ENCODE results near the gene DENND1A.
A peak's percentile ranks its signal among the peaks of the same experiment; 100 is the strongest.

DENND1A gene

DNA sequence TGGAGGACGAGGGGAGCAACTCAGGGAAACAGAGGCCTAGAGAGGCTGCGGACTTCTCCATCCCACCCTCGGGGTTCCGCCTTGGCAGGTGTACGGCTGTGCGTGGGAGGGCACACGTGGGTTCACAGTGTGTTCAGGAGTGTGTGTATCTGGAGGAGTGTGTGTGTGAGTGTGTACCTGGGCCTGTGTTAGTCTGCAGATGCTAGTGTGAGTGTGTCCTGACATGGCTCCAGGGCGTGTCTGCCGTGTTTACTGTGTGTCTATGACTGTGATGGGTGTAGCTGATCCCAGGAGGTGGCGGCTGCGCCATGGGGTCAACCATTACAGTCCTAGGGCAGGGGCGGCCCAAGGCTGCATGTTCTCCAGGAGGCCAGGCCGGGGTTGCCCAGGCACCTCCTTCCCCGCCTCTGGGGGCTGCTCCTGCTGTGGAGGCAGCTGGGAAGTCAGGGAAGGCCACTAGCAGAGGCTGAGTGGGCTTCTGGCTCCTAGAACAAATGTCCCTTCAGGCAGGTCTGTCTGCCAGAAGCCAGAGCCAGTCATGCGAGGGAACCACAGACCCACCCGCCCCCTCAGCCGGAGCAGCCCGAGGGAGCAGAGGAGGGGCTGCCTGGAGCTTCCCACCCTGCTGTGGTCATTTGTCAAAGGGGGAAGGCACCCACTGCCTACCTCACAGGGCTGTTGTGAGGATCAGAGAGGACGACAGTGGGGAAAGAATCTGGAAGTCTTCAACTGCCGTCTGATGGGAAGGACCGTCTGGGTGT, 552.5 kb downstream of the DENND1A start:
- TF ChIP-seq CTCF (IDR thresholded peaks at IDR 0.05) = no peak

DNA sequence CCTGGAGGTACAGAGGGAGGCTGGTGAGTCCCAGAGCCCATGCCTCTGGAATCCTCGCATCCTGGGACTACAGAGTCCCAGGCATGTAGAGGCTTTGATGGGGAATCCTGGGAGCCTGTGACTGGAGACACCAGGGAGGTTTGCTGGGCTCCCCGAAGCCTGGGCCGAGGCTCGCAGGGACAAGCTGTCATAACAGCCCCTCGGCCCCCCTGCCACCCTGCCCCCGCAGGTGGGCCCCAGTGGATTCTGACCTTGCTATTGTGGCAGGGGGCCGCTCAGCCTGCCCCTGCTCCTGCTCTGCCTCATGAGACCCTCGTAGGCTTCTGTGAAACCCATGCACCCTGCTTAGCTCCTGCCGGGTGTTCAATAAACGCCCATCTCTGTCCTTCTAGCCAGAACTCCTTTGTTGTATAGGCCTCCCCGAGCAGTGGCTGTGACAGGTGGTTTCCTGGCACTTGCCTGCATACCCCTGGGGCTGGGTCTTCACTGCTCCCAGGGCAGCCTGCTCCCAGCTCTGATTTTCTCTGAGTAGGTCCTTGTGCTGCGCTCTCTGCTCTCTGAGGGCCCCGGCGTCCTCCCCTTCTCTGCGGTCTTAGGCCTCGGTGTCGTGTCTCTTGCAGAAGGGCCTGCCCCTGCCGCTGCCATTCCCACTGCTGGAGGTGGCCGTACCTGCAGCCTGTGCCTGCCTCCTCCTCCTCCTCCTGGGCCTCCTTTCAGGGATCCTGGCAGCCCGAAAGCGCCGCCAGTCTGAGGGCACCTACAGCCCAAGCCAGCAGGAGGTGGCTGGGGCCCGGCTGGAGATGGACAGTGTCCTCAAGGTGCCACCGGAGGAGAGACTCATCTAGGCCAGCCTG, 553.5 kb downstream of the DENND1A start:
- no peak for TF ChIP-seq CTCF (IDR thresholded peaks at IDR 0.05)

- TF ChIP-seq CTCF (IDR thresholded peaks at IDR 0.05) = no peak
Observed at GRCh38 chr9:123375469-123376132, 554.3 kb downstream of the DENND1A start.

- TF ChIP-seq CTCF (IDR thresholded peaks at IDR 0.05) = no peak
Observed at GRCh38 chr9:123373946-123374345, 556.0 kb downstream of the DENND1A start.

DNA sequence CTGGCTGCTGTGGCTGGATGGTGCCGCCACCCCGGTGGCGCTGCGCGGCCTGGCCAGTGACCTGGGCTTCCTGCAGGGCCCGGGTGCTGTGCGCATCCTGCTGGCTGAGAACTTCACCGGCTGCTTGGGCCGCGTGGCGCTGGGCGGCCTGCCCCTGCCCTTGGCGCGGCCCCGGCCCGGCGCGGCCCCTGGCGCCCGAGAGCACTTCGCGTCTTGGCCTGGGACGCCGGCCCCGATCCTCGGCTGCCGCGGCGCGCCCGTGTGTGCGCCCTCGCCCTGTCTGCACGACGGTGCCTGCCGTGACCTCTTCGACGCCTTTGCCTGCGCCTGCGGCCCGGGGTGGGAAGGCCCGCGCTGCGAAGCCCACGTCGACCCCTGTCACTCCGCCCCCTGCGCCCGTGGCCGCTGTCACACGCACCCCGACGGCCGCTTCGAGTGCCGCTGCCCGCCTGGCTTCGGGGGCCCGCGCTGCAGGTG, 556.4 kb downstream of the DENND1A start:
- peak; percentile 19; the same call in 1 of the 2 replicates for TF ChIP-seq CTCF (IDR thresholded peaks at IDR 0.05)

DNA sequence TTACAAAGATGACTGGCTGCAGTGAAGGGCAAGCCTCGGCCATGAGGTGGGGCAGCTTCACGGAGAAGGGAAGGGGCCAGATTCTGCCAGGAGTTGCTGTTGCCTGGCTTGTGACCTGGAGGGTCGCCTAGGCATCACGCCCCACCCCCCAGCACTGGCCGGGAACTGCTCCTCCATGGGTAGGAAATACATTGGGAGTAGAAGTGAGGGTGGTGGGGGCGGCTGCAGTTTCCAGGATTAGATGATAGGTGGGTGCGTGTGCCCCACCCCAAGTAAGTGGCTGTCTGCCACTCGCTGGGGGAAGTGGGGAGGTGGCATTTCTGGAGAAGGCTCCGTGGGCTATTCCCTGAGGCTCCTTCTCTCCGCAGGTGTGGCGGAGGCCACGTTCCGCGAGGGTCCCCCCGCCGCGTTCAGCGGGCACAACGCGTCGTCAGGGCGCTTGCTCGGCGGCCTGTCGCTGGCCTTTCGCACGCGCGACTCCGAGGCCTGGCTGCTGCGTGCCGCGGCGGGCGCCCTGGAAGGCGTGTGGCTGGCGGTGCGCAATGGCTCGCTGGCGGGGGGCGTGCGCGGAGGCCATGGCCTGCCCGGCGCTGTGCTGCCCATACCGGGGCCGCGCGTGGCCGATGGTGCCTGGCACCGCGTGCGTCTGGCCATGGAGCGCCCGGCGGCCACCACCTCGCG, 557.0 kb downstream of the DENND1A start:
- TF ChIP-seq CTCF (IDR thresholded peaks at IDR 0.05) = no peak

Measured in LNCAP (cell line).